Thymus (tissue), 11 donors: ENCODE measurements around the gene ELMOD3. TPM values are rescaled to one million over a fixed set of nuclear protein-coding genes. Genes with fewer than 3 reads are reported as not detected.

ENCODE experiments used
- DNase-seq, 9 donors: peaks; one replicate each; pipeline ENCODE4 v3.0.0-alpha.2; 2013; ENCODE audit warnings: low spot score in 9 of 9, low read depth in 6 of 9, missing footprints in 1 of 9
- H3K27ac ChIP-seq, 2 donors: one replicate each; pipeline ENCODE4 v1.5.1; 2013; ENCODE audit warnings: control low read depth in 1 of 2, low read depth in 1 of 2, low read length in 1 of 2, mild to moderate bottlenecking in 1 of 2, moderate library complexity in 1 of 2
- H3K27me3 ChIP-seq, 2 donors: one replicate each; pipeline ENCODE4 v1.5.1; 2013; ENCODE audit warnings: low read length in 1 of 2; ENCODE audit not compliant: control insufficient read depth in 2 of 2, insufficient read depth in 1 of 2
- H3K36me3 ChIP-seq, 2 donors: one replicate each; pipeline ENCODE4 v1.5.1; 2013; ENCODE audit warnings: low read length in 1 of 2, mild to moderate bottlenecking in 1 of 2, moderate library complexity in 1 of 2; ENCODE audit not compliant: control insufficient read depth in 2 of 2, insufficient read depth in 2 of 2
- H3K4me1 ChIP-seq, 2 donors: one replicate each; pipeline ENCODE4 v1.5.1; 2013; ENCODE audit warnings: low read length in 2 of 2; ENCODE audit not compliant: control insufficient read depth in 2 of 2, insufficient read depth in 2 of 2
- H3K4me3 ChIP-seq, 2 donors: one replicate each; pipeline ENCODE4 v1.5.1; 2013; ENCODE audit warnings: low read length in 2 of 2, control low read depth in 1 of 2, mild to moderate bottlenecking in 1 of 2
- H3K9me3 ChIP-seq, 2 donors: one replicate each; pipeline ENCODE4 v1.5.1; 2013; ENCODE audit warnings: low read length in 1 of 2, mild to moderate bottlenecking in 1 of 2; ENCODE audit not compliant: control insufficient read depth in 2 of 2, insufficient read depth in 1 of 2
- WGBS: extraction: QIAGEN DNeasy Blood & Tissue Kit; methylation state at CpG from one replicate; pipeline ENCODE4 v1.1.7; 2013; 5-methylcytosine and 5-hydroxymethylcytosine counted together
- polyA plus RNA-seq: library from polyadenylated mRNA; stranded (reverse); fragments of 200-250 nt; gene quantifications from one replicate; pipeline ENCODE4 v1.2.3, GENCODE V29; 2013
- total RNA-seq: library from RNA; stranded (reverse); fragments of 120-200 nt; gene quantifications from one replicate; pipeline ENCODE4 v1.2.4, GENCODE V29; 2013
- donor health status: healthy.

Gene ELMOD3
- total and polyA plus RNA-seq, 2 donors: 10.0 to 21.7 TPM

DNA sequence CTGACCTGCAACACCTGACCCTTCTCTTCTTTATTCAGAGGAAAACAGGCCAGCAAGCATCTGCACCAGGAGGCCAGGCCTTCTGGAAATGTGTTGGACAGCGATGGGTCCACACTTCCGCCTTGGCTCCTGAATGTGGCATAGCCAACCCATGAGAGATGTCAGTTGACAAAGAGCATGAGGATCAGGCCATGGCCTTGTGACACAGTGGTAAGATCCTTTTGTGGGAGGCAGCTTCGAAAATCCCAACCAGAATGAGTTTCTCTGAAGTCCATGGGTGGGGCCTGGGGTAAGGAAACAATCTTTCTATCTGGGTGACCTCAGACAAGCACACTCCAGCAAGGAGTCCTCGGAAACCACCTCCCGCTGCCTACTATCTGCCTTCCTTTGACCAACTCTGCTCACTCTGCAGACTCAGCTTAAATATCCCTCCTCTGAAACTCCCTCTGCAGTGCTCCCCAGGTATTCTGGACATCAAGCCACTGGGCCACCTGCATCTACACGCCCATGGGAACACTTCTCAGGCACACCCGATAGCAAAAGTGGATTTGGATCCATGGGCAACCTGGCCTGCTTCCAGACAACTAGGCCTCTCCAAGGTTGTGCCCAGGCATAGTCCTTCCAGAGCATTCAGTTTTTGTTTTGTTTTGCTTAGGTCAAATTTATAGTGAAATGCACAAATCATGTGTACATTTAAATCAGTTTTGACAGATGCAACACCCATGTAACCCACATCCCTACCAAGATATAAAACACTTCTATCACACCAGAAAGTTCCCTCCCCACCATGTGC is 60.4 kb downstream of the ELMOD3 start:
- 95% methylated on average over 7 of the region's 7 CpGs for WGBS
- Histone ChIP-seq H3K4me3 (no peak overlapping the region), H3K27me3 (peaks cover 0 to 10% of the 10 kb centered on the region in 2 donors), H3K27ac (no peak overlapping the region), H3K9me3 (peaks cover 0 to 7% of the 10 kb centered on the region in 2 donors), H3K36me3 (no peaks in the 10 kb centered on the region), H3K4me1 (peaks cover 18 to 60% of the 10 kb centered on the region in 2 donors)
- DNase-seq: no peak

DNA sequence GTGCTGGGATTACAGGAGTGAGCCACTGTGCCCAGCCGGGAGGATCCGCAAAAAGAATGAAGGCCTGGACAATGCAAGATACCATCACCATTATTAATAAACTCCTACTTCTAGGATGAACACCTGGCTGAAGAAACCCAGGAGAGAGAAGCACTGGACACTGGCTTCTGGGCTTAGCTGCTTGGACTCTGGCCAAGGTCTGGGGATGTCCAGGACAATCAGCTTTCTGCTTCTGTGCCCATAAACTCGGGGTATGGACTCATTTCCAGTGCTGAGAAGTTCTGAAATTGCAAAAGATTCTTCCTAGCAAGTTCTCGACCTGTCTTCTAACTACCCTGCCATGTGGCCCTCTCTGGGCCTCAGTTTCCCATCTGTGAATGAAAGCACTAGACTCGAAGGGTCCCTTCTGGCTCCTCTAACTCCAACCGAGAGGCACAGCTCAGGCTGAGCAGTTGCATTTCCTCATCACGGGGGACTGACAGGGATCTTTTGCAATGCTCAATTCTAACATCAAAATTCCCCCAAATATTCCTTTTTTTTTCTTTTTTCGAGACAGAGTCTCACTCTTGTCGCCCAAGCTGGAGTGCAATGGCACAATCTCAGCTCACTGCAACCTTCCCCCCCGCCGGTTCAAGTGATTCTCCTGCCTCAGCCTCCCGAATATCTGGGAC is 61.5 kb downstream of the ELMOD3 start:
- Histone ChIP-seq H3K27ac (no peak overlapping the region), H3K4me3 (no peak overlapping the region), H3K9me3 (peaks cover 0 to 7% of the 10 kb centered on the region in 2 donors), H3K36me3 (no peaks in the 10 kb centered on the region), H3K4me1 (peaks cover 16 to 62% of the 10 kb centered on the region in 2 donors), H3K27me3 (peaks cover 0 to 10% of the 10 kb centered on the region in 2 donors)
- 95% methylated on average over 12 of the region's 12 CpGs for WGBS
- DNase-seq: no peak

- H3K27ac ChIP-seq: peak within 1 kb of the TSS; percentile 89 to 93
- H3K36me3 ChIP-seq: no peaks in the 10 kb centered on the region
- 20% methylated on average over 57 of the region's 57 CpGs for WGBS
- H3K4me1 ChIP-seq: peaks cover 16 to 56% of the 10 kb centered on the region in 2 donors
- H3K27me3 ChIP-seq: peaks cover 0 to 7% of the 10 kb centered on the region in 2 donors
- H3K9me3 ChIP-seq: peaks cover 0 to 7% of the 10 kb centered on the region in 2 donors
- DNase-seq: peak; percentile 69 to 93 (median 85)
- H3K4me3 ChIP-seq: peak within 1 kb of the TSS; percentile 70 to 78
These were observed 63.8 kb downstream of the ELMOD3 start, which contains the start of gene SH2D6 for GRCh38 chr2:85418132-85419008. Gene SH2D6 (plus strand): TSS chr2:85418714. CDS start chr2:85429466, 10,752 bp downstream.

- DNase-seq: no peak
These were observed 64.6 kb downstream of the ELMOD3 start for GRCh38 chr2:85419009-85419675.

DNA sequence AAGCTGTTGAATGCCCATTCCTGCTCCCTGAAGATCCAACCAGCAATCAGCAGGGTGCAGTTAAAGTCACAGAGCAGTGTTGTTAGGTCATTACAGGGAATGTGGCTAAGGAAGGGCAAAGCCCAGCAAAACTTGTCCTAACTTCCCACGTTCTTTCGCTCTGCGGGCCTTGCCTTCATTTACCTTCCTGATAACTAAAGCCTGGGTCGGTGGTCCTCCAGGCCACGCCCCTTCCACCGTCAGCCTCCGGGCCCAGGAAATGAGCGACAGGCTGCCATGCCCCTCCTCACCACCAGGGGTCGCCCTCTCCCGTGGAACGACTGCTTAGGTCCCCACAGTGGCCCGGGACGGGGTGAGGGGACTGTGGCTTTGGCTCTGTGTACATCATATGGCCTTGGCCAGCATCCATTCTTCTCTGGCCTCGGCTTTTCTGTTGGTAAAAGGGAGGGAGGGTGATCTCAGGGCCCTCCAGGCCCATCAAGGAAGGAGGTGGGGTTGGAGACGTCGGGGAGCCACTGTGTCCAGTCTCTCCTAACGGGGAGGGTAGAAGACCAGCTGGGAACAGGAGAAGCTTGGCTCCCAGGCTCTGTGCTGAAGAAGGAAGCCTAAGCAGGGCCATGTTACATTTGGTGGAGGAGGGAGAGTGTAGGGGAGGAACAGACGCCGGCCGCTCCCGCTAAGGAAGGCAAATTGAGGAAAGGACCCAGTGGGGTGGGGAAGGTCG is 66.1 kb downstream of the ELMOD3 start:
- H3K4me3 ChIP-seq: no peak overlapping the region
- H3K36me3 ChIP-seq: no peaks in the 10 kb centered on the region
- WGBS: 35% methylated on average over 22 of the region's 22 CpGs
- peak overlapping the region; percentile 18 to 43 for H3K27ac ChIP-seq
- no peaks in the 10 kb centered on the region for H3K27me3 ChIP-seq
- H3K9me3 ChIP-seq: peaks cover 0 to 7% of the 10 kb centered on the region in 2 donors
- H3K4me1 ChIP-seq: peaks cover 16 to 44% of the 10 kb centered on the region in 2 donors
- peak; percentile 66 to 92 (median 82) for DNase-seq

More at GRCh38 chr2:85419009-85419675, 64.6 kb downstream of the ELMOD3 start:
- peaks cover 16 to 56% of the 10 kb centered on the region in 2 donors for H3K4me1 ChIP-seq
- peak overlapping the region; percentile 89 to 93 for H3K27ac ChIP-seq
- H3K9me3 ChIP-seq: peaks cover 0 to 7% of the 10 kb centered on the region in 2 donors
- H3K4me3 ChIP-seq: peak overlapping the region; percentile 70 to 78
- 83% methylated on average over 17 of the region's 17 CpGs for WGBS
- no peaks in the 10 kb centered on the region for H3K36me3 ChIP-seq
- H3K27me3 ChIP-seq: no peaks in the 10 kb centered on the region

DNA sequence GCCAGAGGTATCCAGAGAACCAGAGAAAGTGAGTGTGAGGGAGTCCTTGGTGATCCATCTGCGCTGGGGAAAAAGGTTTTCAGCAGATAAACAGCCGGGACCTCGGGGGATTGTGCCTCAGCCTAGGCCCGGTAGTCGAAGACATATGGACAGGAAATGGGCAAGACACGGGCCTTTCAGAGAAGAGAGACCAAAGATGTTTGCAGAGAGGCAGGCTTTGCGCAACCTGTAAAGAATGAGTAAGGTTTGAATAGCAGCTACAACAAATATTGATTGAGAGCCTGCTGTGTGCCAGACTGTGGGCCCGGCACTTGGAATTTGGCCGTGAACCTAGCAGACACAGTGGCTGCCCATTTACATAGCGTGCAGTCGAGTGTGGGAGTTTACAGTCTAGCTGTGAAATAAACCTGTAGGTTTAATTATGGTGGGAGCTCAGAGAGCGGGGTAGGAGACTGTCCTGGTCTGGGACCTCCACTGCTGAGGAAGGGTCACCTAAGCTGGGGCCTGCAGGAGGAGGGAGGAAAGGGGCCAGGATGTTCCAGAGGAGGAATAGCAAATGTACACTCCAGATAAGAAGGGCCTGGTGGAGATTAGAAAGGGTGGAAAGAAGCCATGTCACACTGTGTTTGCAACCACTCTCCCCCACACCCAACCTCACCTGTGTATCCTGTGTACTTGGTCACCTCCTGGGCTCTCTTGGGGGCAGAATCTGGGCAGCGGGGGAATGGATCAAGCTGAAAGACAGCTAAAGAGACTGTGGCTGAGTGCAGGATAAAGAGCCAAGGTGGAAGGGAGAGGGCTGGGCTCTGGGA is 66.9 kb downstream of the ELMOD3 start:
- Histone ChIP-seq H3K9me3 (peaks cover 0 to 7% of the 10 kb centered on the region in 2 donors), H3K4me3 (no peak overlapping the region), H3K27me3 (no peaks in the 10 kb centered on the region), H3K4me1 (peaks cover 16 to 41% of the 10 kb centered on the region in 2 donors), H3K36me3 (no peaks in the 10 kb centered on the region), H3K27ac (peak overlapping the region in 1 of 2 donors; percentile 18)
- 93% methylated on average over 13 of the region's 13 CpGs for WGBS
- no peak for DNase-seq

DNA sequence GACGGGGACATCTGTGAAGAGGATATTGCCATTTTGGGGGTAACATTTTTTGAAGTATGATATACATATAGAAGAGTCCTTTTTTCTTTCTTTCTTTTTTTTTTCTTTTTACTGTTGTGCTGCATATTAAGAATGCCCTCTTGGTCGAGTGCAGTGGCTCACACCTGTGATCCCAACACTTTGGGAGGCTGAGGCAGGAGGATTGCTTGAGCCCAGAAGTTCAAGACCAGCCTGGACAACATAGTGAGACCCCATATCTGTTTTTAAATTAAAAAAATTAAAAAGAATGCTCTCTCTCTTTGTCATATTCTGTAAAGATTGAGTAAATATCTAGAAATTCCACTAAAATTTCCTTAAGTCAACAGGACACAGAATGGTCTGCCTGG is 67.5 kb downstream of the ELMOD3 start:
- Histone ChIP-seq H3K9me3 (peaks cover 0 to 7% of the 10 kb centered on the region in 2 donors), H3K36me3 (no peaks in the 10 kb centered on the region), H3K27ac (no peak overlapping the region), H3K27me3 (no peaks in the 10 kb centered on the region), H3K4me1 (peaks cover 16 to 41% of the 10 kb centered on the region in 2 donors), H3K4me3 (no peak overlapping the region)
- no peak for DNase-seq
- 89% methylated on average over 2 of the region's 2 CpGs for WGBS
